GM23248 (cell line): ENCODE measurements around the gene SULT1C4. TPM values are rescaled to one million over a fixed set of nuclear protein-coding genes. Genes with fewer than 3 reads are reported as not detected.
A peak's percentile ranks its signal among the peaks of the same experiment; 100 is the strongest.
"Not testable (repeated sequence)": the region's sequence is repeated elsewhere in the genome, so short reads cannot be mapped to it uniquely, and the experiment has no call there.

ENCODE experiments used
- DNase-seq: peaks from one replicate; pipeline ENCODE4 v3.0.0-alpha.2; 2015
- H2AFZ ChIP-seq: fragments of 200-600 bp; sonication (generic); 2 replicates; pipeline ENCODE4 v1.6.1; 2016; ENCODE audit warnings: antibody characterized with exemption
- H3F3A ChIP-seq: fragments of 200-600 bp; sonication (generic); 2 replicates; pipeline ENCODE4 v1.6.1; 2016; ENCODE audit warnings: mild to moderate bottlenecking, antibody characterized with exemption, mixed run types; ENCODE audit not compliant: insufficient read depth
- H3K27ac ChIP-seq: fragments of 200-600 bp; sonication (generic); 2 replicates; pipeline ENCODE4 v1.5.1; 2016; ENCODE audit warnings: mild to moderate bottlenecking
- H3K27me3 ChIP-seq: fragments of 200-600 bp; sonication (generic); replicated peaks from 2 replicates; pipeline ENCODE4 v1.6.1; 2016; ENCODE audit warnings: mild to moderate bottlenecking; ENCODE audit not compliant: insufficient read depth
- H3K36me3 ChIP-seq: fragments of 200-600 bp; sonication (generic); 2 replicates; pipeline ENCODE4 v1.6.1; 2016; ENCODE audit warnings: low read depth, mild to moderate bottlenecking
- H3K4me1 ChIP-seq: fragments of 200-600 bp; sonication (generic); 2 replicates; pipeline ENCODE4 v1.6.1; 2016; ENCODE audit warnings: mild to moderate bottlenecking; ENCODE audit not compliant: insufficient read depth
- H3K4me2 ChIP-seq: fragments of 200-600 bp; sonication (generic); one replicate; pipeline ENCODE4 v1.6.1; 2016; ENCODE audit warnings: mild to moderate bottlenecking; ENCODE audit not compliant: unreplicated experiment
- H3K4me3 ChIP-seq: fragments of 200-600 bp; sonication (generic); 2 replicates; pipeline ENCODE4 v1.5.1; 2016; ENCODE audit warnings: mild to moderate bottlenecking
- H3K79me2 ChIP-seq: fragments of 200-600 bp; sonication (generic); 2 replicates; pipeline ENCODE4 v1.6.1; 2016; ENCODE audit warnings: mild to moderate bottlenecking; ENCODE audit not compliant: insufficient read depth
- H3K9ac ChIP-seq: fragments of 200-600 bp; sonication (generic); 2 replicates; pipeline ENCODE4 v1.6.1; 2016; ENCODE audit warnings: mild to moderate bottlenecking
- H3K9me2 ChIP-seq: fragments of 200-600 bp; sonication (generic); 2 replicates; pipeline ENCODE4 v1.6.1; 2016; ENCODE audit warnings: mixed run types, mild to moderate bottlenecking, moderate library complexity; ENCODE audit not compliant: insufficient read depth
- H3K9me3 ChIP-seq: fragments of 200-600 bp; sonication (generic); one replicate; pipeline ENCODE4 v1.6.1; 2017; ENCODE audit warnings: low read depth
- H4K20me1 ChIP-seq: fragments of 200-600 bp; sonication (generic); 2 replicates; pipeline ENCODE4 v1.6.0; 2016; ENCODE audit not compliant: insufficient read depth
- EZH2 ChIP-seq: fragments of 200-600 bp; sonication (generic); IDR thresholded peaks from 2 replicates; pipeline ENCODE4 v1.6.1; 2018; ENCODE audit warnings: antibody characterized with exemption, mild to moderate bottlenecking; ENCODE audit not compliant: insufficient read depth, poor library complexity, severe bottlenecking
- EZH2phosphoT487 ChIP-seq: fragments of 200-600 bp; sonication (generic); IDR thresholded peaks from 2 replicates; pipeline ENCODE4 v1.6.1; 2018; ENCODE audit warnings: antibody characterized with exemption, moderate library complexity, mild to moderate bottlenecking, low read depth; ENCODE audit not compliant: insufficient read depth
- WGBS, 2 experiments: methylation state at CpG; one replicate each; pipeline ENCODE4 v1.1.6; 2015 to 2017; ENCODE audit warnings: low lambda C conversion rate in 2 of 2, low coverage in 1 of 2; ENCODE audit errors: missing lambda C conversion rate in 2 of 2; 5-methylcytosine and 5-hydroxymethylcytosine counted together
- in situ Hi-C: fragments of 300-500 bp; cut with MboI; formaldehyde crosslinking; loops from 2 replicates; pipeline ENCODE4 v1.15.0; 2020
- polyA plus RNA-seq: library from polyadenylated mRNA; unstranded; fragments of >200 nt; fragmentation: Nextera tagmentation; extraction: Ambion mirVana; gene quantifications from 2 replicates; pipeline ENCODE4 v1.2.1, GENCODE V29; 2016
- small RNA-seq: library from RNA; depleted of rRNA; stranded (forward); fragments of <200 nt; gene quantifications from one replicate; pipeline ENCODE3, GENCODE V24; 2014; ENCODE audit warnings: low read depth, low replicate concordance
- total RNA-seq: library from RNA; depleted of rRNA; stranded (reverse); fragments of >200 nt; shearing (Covaris generic); gene quantifications from 2 replicates; pipeline ENCODE4 v1.2.3, GENCODE V29; 2014; rRNA removed

The SULT1C4 gene
- total and polyA plus RNA-seq, 2 experiments from 2014 or later = not detected

GRCh38 chr2:108423502-108424251 lies 45.9 kb downstream of the SULT1C4 start:
- no peak for DNase-seq
- 0 out of 2 replicates have a peak, but pooled peaks cover 6% of the 10 kb centered on the region for H3K4me1 ChIP-seq
- no peaks in the 10 kb centered on the region for H3K36me3 ChIP-seq
- no peaks in the 10 kb centered on the region; the same call in 1 of the 2 replicates for H3K27me3 ChIP-seq
- H3K4me3 ChIP-seq = no peak overlapping the region
- TF ChIP-seq EZH2 = no peak
- TF ChIP-seq EZH2phosphoT487 = no peak
- H3K9me3 ChIP-seq = no peaks in the 10 kb centered on the region
- no peak overlapping the region for H3K27ac ChIP-seq
- no peaks in the 10 kb centered on the region for H4K20me1 ChIP-seq
- H3K4me2 ChIP-seq = no peak overlapping the region
- H2AFZ ChIP-seq = no peak overlapping the region
- H3K9ac ChIP-seq = no peak overlapping the region
- peaks cover 4% of the 10 kb centered on the region; the same call in 1 of the 2 replicates for H3F3A ChIP-seq
- in situ Hi-C loops = no loop called here
- no peaks in the 10 kb centered on the region for H3K9me2 ChIP-seq
- no peaks in the 10 kb centered on the region for H3K79me2 ChIP-seq
- 66 to 69% methylated on average over 8 of the region's 8 CpGs for WGBS, 2 experiments

DNA sequence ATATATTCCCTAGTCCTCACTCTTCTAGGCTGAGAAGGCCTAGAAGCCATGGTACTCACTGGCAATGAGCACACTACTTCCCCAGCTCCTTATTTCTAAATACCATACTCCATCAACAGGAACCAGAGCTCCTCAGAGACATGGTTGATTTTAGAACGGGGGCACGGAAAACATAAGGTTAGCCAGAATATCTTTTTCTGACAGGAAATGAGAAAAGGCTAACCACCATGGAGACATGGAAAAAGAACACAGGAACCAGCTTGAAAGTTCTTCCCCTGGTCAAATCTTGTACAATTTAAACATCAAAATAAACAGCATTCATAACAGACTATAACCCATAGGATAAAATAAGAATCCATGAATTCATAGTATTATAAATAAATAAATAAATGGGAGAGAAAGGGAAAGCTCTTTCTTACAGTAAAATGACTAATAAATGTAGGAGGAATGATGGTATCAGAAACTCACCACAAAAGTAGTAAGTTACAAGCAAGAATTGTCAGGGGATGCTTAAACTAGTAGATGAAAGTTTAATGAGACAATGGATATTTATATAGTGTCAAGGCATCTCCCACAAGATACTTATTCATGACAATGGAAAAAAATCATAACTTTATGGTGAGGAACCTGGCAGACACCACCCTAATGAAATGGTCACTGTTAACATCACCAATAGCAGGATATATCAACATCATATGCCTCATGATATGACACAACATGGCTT lies 50.7 kb downstream of the SULT1C4 start:
- no peak overlapping the region for H3K27ac ChIP-seq
- H3K4me2 ChIP-seq = no peak overlapping the region
- WGBS, 2 experiments = 56 to 57% methylated on average over 2 of the region's 2 CpGs
- no peak for TF ChIP-seq EZH2
- TF ChIP-seq EZH2phosphoT487 = peak; percentile 87; the same call in 1 of the 2 replicates
- H3K9me2 ChIP-seq = no peaks in the 10 kb centered on the region
- H3K79me2 ChIP-seq = no peaks in the 10 kb centered on the region
- DNase-seq = peak; percentile 54
- no peaks in the 10 kb centered on the region for H3K36me3 ChIP-seq
- no peak overlapping the region for H3K9ac ChIP-seq
- H3F3A ChIP-seq = peaks cover 4% of the 10 kb centered on the region; the same call in 1 of the 2 replicates
- H4K20me1 ChIP-seq = no peaks in the 10 kb centered on the region
- H3K4me1 ChIP-seq = 0 out of 2 replicates have a peak, but pooled peaks cover 8% of the 10 kb centered on the region
- no peaks in the 10 kb centered on the region; the same call in 1 of the 2 replicates for H3K27me3 ChIP-seq
- in situ Hi-C loops = no loop called here
- no peak overlapping the region for H2AFZ ChIP-seq
- H3K4me3 ChIP-seq = no peak overlapping the region
- H3K9me3 ChIP-seq = no peaks in the 10 kb centered on the region

DNA sequence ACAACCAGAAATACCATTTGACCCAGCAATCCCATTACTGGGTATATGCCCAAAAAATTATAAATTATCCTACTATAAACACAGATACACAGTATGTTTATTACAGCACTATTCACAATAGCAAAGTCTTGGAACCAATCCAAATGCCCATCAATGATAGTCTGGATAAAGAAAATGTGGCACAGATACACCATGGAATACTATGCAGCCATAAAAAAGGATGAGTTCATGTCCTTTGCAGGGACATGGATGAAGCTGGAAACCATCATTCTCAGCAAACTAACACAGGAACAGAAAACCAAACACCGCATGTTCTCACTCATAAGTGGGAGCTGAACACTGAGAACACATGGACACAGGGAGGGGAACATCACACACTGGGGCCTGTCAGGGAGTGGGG lies 57.8 kb downstream of the SULT1C4 start:
- H3K4me1 ChIP-seq, H3K9me2 ChIP-seq, H4K20me1 ChIP-seq, H3F3A ChIP-seq, in situ Hi-C loops, H2AFZ ChIP-seq, H3K4me3 ChIP-seq, H3K4me2 ChIP-seq, H3K9me3 ChIP-seq, H3K9ac ChIP-seq, DNase-seq, H3K36me3 ChIP-seq, H3K27me3 ChIP-seq, H3K27ac ChIP-seq, H3K79me2 ChIP-seq: not testable (repeated sequence)
- WGBS, 2 experiments = 88 to 94% methylated on average over 1 of the region's 1 CpG

DNA sequence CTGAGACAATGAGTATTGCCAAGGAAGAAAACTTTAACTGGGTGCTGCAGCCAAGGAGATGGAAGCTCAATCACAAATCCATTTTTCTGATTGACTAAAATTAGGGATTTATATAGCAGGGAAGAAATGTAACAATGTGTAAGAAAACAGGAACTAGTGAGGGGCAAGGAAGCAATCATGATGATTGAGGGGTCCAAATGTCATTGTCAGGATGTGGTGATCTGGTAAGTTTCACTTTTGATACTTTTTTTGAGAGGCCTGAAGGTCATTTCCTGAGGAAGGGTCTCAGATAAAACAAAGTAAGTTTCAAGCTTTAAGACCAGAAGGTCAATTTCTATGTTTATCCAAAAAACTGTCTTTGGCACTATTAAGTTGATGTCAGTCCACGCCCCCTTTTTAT lies 59.2 kb downstream of the SULT1C4 start:
- H3K4me3 ChIP-seq = no peak overlapping the region
- H3K9me3 ChIP-seq = no peaks in the 10 kb centered on the region
- no peak overlapping the region for H2AFZ ChIP-seq
- 39 to 42% methylated on average over 1 of the region's 1 CpG for WGBS, 2 experiments
- H3K9ac ChIP-seq = no peak overlapping the region
- no peak overlapping the region for H3K4me2 ChIP-seq
- H3F3A ChIP-seq = no peaks in the 10 kb centered on the region
- H3K4me1 ChIP-seq = no peaks in the 10 kb centered on the region
- TF ChIP-seq EZH2phosphoT487 (no peak), EZH2 (no peak)
- H3K79me2 ChIP-seq = no peaks in the 10 kb centered on the region
- in situ Hi-C loops = no loop called here
- no peaks in the 10 kb centered on the region for H3K36me3 ChIP-seq
- no peaks in the 10 kb centered on the region for H3K9me2 ChIP-seq
- H3K27me3 ChIP-seq = no peaks in the 10 kb centered on the region
- H4K20me1 ChIP-seq = no peaks in the 10 kb centered on the region
- DNase-seq = no peak
- no peak overlapping the region for H3K27ac ChIP-seq

Small RNA genes within 50 kb of the gene (small RNA-seq; reads per million reads assigned to genes)
- gene SMIM12P1 = not detected

Other genes with a start within 250 kb of the SULT1C4 start
- gene SULT1C3, start 138.0 kb upstream of the SULT1C4 start, total RNA-seq = not detected in 2 replicates
- gene SULT1C3, start 138.0 kb upstream of the SULT1C4 start, polyA plus RNA-seq = not detected in 2 replicates
- not detected in 2 replicates for gene SULT1C2, start 89.1 kb upstream of the SULT1C4 start, total RNA-seq
- not detected in 2 replicates for gene SULT1C2, start 89.1 kb upstream of the SULT1C4 start, polyA plus RNA-seq
- 18.8 and 21.7 TPM in 2 replicates for gene GCC2, start 71.3 kb downstream of the SULT1C4 start, total RNA-seq
- gene GCC2, start 71.3 kb downstream of the SULT1C4 start, polyA plus RNA-seq = 47.9 and 53.1 TPM in 2 replicates
- gene LIMS1, start 156.5 kb downstream of the SULT1C4 start, total RNA-seq = 122 and 131 TPM in 2 replicates
- gene LIMS1, start 156.5 kb downstream of the SULT1C4 start, polyA plus RNA-seq = 81.3 and 82.0 TPM in 2 replicates